Measurements from ENCODE around the gene CBFA2T3.
"Not testable (repeated sequence)": the region's sequence is repeated elsewhere in the genome, so short reads cannot be mapped to it uniquely, and the experiment has no call there.

CBFA2T3 gene

GRCh38 chr16:89012622-89012995, 35.6 kb upstream of the CBFA2T3 start:
- DNase-seq: no peak

GRCh38 chr16:89011909-89012621, 35.1 kb upstream of the CBFA2T3 start:
- DNase-seq: no peak

GRCh38 chr16:89010210-89010925, 33.4 kb upstream of the CBFA2T3 start:
- DNase-seq: no peak

- DNase-seq: no peak
Observed at GRCh38 chr16:89009343-89010209, 32.6 kb upstream of the CBFA2T3 start.

GRCh38 chr16:89008796-89009195, 31.8 kb upstream of the CBFA2T3 start:
- DNase-seq: not testable (repeated sequence)

- no peak for DNase-seq
Observed at GRCh38 chr16:89007371-89008249, 30.6 kb upstream of the CBFA2T3 start.

- no peak for DNase-seq
Observed at GRCh38 chr16:89006036-89006752, 29.2 kb upstream of the CBFA2T3 start.

GRCh38 chr16:89005201-89006035, 28.4 kb upstream of the CBFA2T3 start:
- no peak for DNase-seq

GRCh38 chr16:89004209-89004831, 27.3 kb upstream of the CBFA2T3 start:
- no peak for DNase-seq

GRCh38 chr16:89003831-89004208, 26.8 kb upstream of the CBFA2T3 start:
- no peak for DNase-seq

GRCh38 chr16:89002851-89003830, 26.1 kb upstream of the CBFA2T3 start:
- DNase-seq: no peak

GRCh38 chr16:89002081-89002480, 25.1 kb upstream of the CBFA2T3 start:
- not testable (repeated sequence) for DNase-seq

GRCh38 chr16:89001117-89002027, 24.4 kb upstream of the CBFA2T3 start:
- no peak for DNase-seq

- no peak for DNase-seq
Observed at GRCh38 chr16:89000207-89000959, 23.4 kb upstream of the CBFA2T3 start.

- DNase-seq: no peak
Observed at GRCh38 chr16:88999457-89000206, 22.6 kb upstream of the CBFA2T3 start.

GRCh38 chr16:88995746-88996535, 18.9 kb upstream of the CBFA2T3 start:
- no peak for DNase-seq
